Measurements from ENCODE around the gene SYCE1.
"Not testable (repeated sequence)": the region's sequence is repeated elsewhere in the genome, so short reads cannot be mapped to it uniquely, and the experiment has no call there.

SYCE1 gene

GRCh38 chr10:133534417-133534816 is 31.0 kb downstream of the SYCE1 start:
- H3K27ac Mint-ChIP-seq = no peak overlapping the region
- no peak overlapping the region for H3K4me3 Mint-ChIP-seq
- H3K4me1 Mint-ChIP-seq = peaks cover 9% of the 10 kb centered on the region
- H3K36me3 Mint-ChIP-seq = peaks cover 2% of the 10 kb centered on the region
- no peak for DNase-seq
- CTCF ChIA-PET = no interaction called here
- peaks cover 46% of the 10 kb centered on the region for H3K27me3 Mint-ChIP-seq
- H3K9me3 Mint-ChIP-seq = no peaks in the 10 kb centered on the region

GRCh38 chr10:133532871-133533270 is 32.5 kb downstream of the SYCE1 start:
- Mint-ChIP-seq H3K27ac (no peak overlapping the region), H3K27me3 (peaks cover 62% of the 10 kb centered on the region)

GRCh38 chr10:133530506-133530905 is 34.9 kb downstream of the SYCE1 start:
- CTCF ChIA-PET = interaction anchor here (0.7 to 1.0 kb wide), 2 partner anchors 93 to 201 kb away, joined by 3 read pairs; no protein-coding TSS in a partner anchor
- Mint-ChIP-seq H3K4me3 (no peak overlapping the region), H3K36me3 (peaks cover 2% of the 10 kb centered on the region), H3K27me3 (peaks cover 81% of the 10 kb centered on the region), H3K9me3 (no peaks in the 10 kb centered on the region), H3K4me1 (peaks cover 18% of the 10 kb centered on the region), H3K27ac (no peak overlapping the region)
- DNase-seq = no peak

More at GRCh38 chr10:133532871-133533270, 32.5 kb downstream of the SYCE1 start:
- no peak for DNase-seq
- no peaks in the 10 kb centered on the region for H3K9me3 Mint-ChIP-seq
- peaks cover 18% of the 10 kb centered on the region for H3K4me1 Mint-ChIP-seq
- H3K36me3 Mint-ChIP-seq = peaks cover 2% of the 10 kb centered on the region
- no peak overlapping the region for H3K4me3 Mint-ChIP-seq
- CTCF ChIA-PET = interaction anchor here (1.2 kb wide), 1 partner anchor 25 kb away, joined by 3 read pairs; no protein-coding TSS in a partner anchor

- Mint-ChIP-seq H3K9me3 (no peaks in the 10 kb centered on the region), H3K36me3 (peaks cover 2% of the 10 kb centered on the region), H3K27me3 (peaks cover 87% of the 10 kb centered on the region), H3K4me3 (no peak overlapping the region), H3K4me1 (peaks cover 18% of the 10 kb centered on the region), H3K27ac (peak overlapping the region; percentile 24)
- CTCF ChIA-PET = no interaction called here
- no peak for DNase-seq
Measured at GRCh38 chr10:133529576-133529946, 35.8 kb downstream of the SYCE1 start.

GRCh38 chr10:133528845-133529575 is 36.4 kb downstream of the SYCE1 start:
- Mint-ChIP-seq H3K4me3 (peak overlapping the region; percentile 33), H3K36me3 (peaks cover 2% of the 10 kb centered on the region), H3K4me1 (peaks cover 18% of the 10 kb centered on the region), H3K27ac (peak overlapping the region; percentile 49), H3K9me3 (no peaks in the 10 kb centered on the region), H3K27me3 (peaks cover 83% of the 10 kb centered on the region)
- CTCF ChIA-PET = no interaction called here
- no peak for DNase-seq

- peaks cover 84% of the 10 kb centered on the region for H3K27me3 Mint-ChIP-seq
- CTCF ChIA-PET = no interaction called here
Measured at GRCh38 chr10:133528296-133528844, 37.0 kb downstream of the SYCE1 start.

GRCh38 chr10:133527771-133528271 is 37.6 kb downstream of the SYCE1 start:
- DNase-seq = no peak
- H3K27ac Mint-ChIP-seq = no peak overlapping the region
- H3K9me3 Mint-ChIP-seq = peaks cover 6% of the 10 kb centered on the region
- CTCF ChIA-PET = no interaction called here
- H3K27me3 Mint-ChIP-seq = peaks cover 83% of the 10 kb centered on the region
- no peak overlapping the region for H3K4me3 Mint-ChIP-seq
- H3K4me1 Mint-ChIP-seq = peaks cover 18% of the 10 kb centered on the region
- peaks cover 2% of the 10 kb centered on the region for H3K36me3 Mint-ChIP-seq

More at GRCh38 chr10:133528296-133528844, 37.0 kb downstream of the SYCE1 start:
- H3K9me3 Mint-ChIP-seq = peaks cover 3% of the 10 kb centered on the region
- DNase-seq = no peak
- peaks cover 2% of the 10 kb centered on the region for H3K36me3 Mint-ChIP-seq
- no peak overlapping the region for H3K27ac Mint-ChIP-seq
- H3K4me3 Mint-ChIP-seq = no peak overlapping the region
- H3K4me1 Mint-ChIP-seq = peaks cover 18% of the 10 kb centered on the region

GRCh38 chr10:133526957-133527588 is 38.3 kb downstream of the SYCE1 start, which contains the start of gene CYP2E1:
Gene CYP2E1 (plus strand): TSS chr10:133527363. CDS start chr10:133527396, 33 bp downstream.
- H3K36me3 Mint-ChIP-seq = peaks cover 2% of the 10 kb centered on the region
- H3K27ac Mint-ChIP-seq = no peak within 1 kb of the TSS
- CTCF ChIA-PET = no interaction called here
- peaks cover 79% of the 10 kb centered on the region for H3K27me3 Mint-ChIP-seq
- DNase-seq = no peak
- H3K9me3 Mint-ChIP-seq = peaks cover 6% of the 10 kb centered on the region
- H3K4me1 Mint-ChIP-seq = peaks cover 18% of the 10 kb centered on the region
- no peak within 1 kb of the TSS for H3K4me3 Mint-ChIP-seq

GRCh38 chr10:133525444-133525843 is 39.9 kb downstream of the SYCE1 start:
- H3K27me3 Mint-ChIP-seq = peaks cover 72% of the 10 kb centered on the region
- DNase-seq = no peak
- peaks cover 2% of the 10 kb centered on the region for H3K36me3 Mint-ChIP-seq
- CTCF ChIA-PET = no interaction called here
- peaks cover 18% of the 10 kb centered on the region for H3K4me1 Mint-ChIP-seq
- no peak overlapping the region for H3K4me3 Mint-ChIP-seq
- peaks cover 6% of the 10 kb centered on the region for H3K9me3 Mint-ChIP-seq
- H3K27ac Mint-ChIP-seq = no peak overlapping the region

GRCh38 chr10:133523631-133524203 is 41.7 kb downstream of the SYCE1 start:
- H3K4me3 Mint-ChIP-seq = no peak overlapping the region
- DNase-seq = no peak
- no peak overlapping the region for H3K27ac Mint-ChIP-seq
- CTCF ChIA-PET = interaction anchor here (1.3 kb wide), 1 partner anchor 26 kb away, joined by 3 read pairs; no protein-coding TSS in a partner anchor
- no peaks in the 10 kb centered on the region for H3K36me3 Mint-ChIP-seq
- H3K27me3 Mint-ChIP-seq = peaks cover 62% of the 10 kb centered on the region
- H3K4me1 Mint-ChIP-seq = peaks cover 14% of the 10 kb centered on the region
- H3K9me3 Mint-ChIP-seq = peaks cover 6% of the 10 kb centered on the region

- Mint-ChIP-seq H3K27ac (no peak overlapping the region), H3K9me3 (peaks cover 6% of the 10 kb centered on the region), H3K4me1 (peaks cover 11% of the 10 kb centered on the region), H3K36me3 (no peaks in the 10 kb centered on the region), H3K27me3 (peaks cover 31% of the 10 kb centered on the region), H3K4me3 (peak overlapping the region; percentile 22)
- DNase-seq = peak; percentile 92
- CTCF ChIA-PET = interaction anchor here (0.8 to 1.2 kb wide), 2 partner anchors 13 to 191 kb away, joined by 3 to 4 read pairs; no protein-coding TSS in a partner anchor
Measured at GRCh38 chr10:133520193-133520738, 45.1 kb downstream of the SYCE1 start.

- H3K36me3 Mint-ChIP-seq, H3K4me3 Mint-ChIP-seq, DNase-seq, H3K27ac Mint-ChIP-seq, H3K9me3 Mint-ChIP-seq: not testable (repeated sequence)
- peaks cover 11% of the 10 kb centered on the region for H3K4me1 Mint-ChIP-seq
- H3K27me3 Mint-ChIP-seq = peaks cover 25% of the 10 kb centered on the region
- CTCF ChIA-PET = interaction anchor here (0.6 to 1.6 kb wide), 3 partner anchors 76 to 81 kb away, joined by 3 to 5 read pairs (median 4); no protein-coding TSS in a partner anchor
Measured at GRCh38 chr10:133518517-133518916, 46.9 kb downstream of the SYCE1 start.

GRCh38 chr10:133516057-133516456 is 49.3 kb downstream of the SYCE1 start:
- H3K4me1 Mint-ChIP-seq = peaks cover 11% of the 10 kb centered on the region
- H3K27ac Mint-ChIP-seq = no peak overlapping the region
- H3K27me3 Mint-ChIP-seq = peaks cover 22% of the 10 kb centered on the region
- no peak overlapping the region for H3K4me3 Mint-ChIP-seq
- no peak for DNase-seq
- H3K9me3 Mint-ChIP-seq = no peaks in the 10 kb centered on the region
- CTCF ChIA-PET = no interaction called here
- no peaks in the 10 kb centered on the region for H3K36me3 Mint-ChIP-seq

GRCh38 chr10:133515471-133515870 is 49.9 kb downstream of the SYCE1 start:
- Mint-ChIP-seq H3K9me3 (no peaks in the 10 kb centered on the region), H3K4me1 (peaks cover 10% of the 10 kb centered on the region), H3K27ac (no peak overlapping the region), H3K36me3 (no peaks in the 10 kb centered on the region), H3K27me3 (peaks cover 18% of the 10 kb centered on the region), H3K4me3 (no peak overlapping the region)
- CTCF ChIA-PET = no interaction called here
- DNase-seq = no peak

Measured in activated naive CD4-positive, alpha-beta T cell treated with anti-CD3 and anti-CD28 coated beads, Interleukin-2, amount 10 ng/mL, durations not matched to agents 7 days and 5 days (primary cell).